Measurements from ENCODE around the gene FAM222B. TPM values are rescaled to one million over a fixed set of nuclear protein-coding genes. Genes with fewer than 3 reads are reported as not detected.
"Not testable (repeated sequence)": the region's sequence is repeated elsewhere in the genome, so short reads cannot be mapped to it uniquely, and the experiment has no call there.

The FAM222B gene, protein sequence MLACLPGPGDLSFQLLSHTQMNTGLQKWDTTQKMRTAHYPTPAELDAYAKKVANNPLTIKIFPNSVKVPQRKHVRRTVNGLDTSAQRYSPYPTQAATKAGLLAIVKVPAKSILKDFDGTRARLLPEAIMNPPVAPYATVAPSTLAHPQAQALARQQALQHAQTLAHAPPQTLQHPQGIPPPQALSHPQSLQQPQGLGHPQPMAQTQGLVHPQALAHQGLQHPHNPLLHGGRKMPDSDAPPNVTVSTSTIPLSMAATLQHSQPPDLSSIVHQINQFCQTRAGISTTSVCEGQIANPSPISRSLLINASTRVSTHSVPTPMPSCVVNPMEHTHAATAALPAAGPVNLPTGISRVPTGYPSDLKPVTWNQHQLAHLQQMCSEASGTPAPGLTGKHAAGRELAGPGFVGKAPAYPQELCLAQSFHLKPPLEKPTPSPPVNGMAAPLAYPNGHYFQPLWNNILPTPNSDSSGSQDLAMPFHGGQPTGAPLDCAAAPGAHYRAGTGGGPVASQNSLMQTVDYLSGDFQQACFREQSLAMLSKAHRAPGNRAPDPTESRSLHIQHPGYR
- total RNA-seq (2014; rRNA removed; shearing (Covaris generic)), result 4.4 and 11.9 TPM in 2 replicates
- polyA plus RNA-seq (2015; cell fraction: cytosol; rRNA removed), result 15.4 and 16.1 TPM in 2 replicates
- polyA plus RNA-seq (2015; cell fraction: nucleus; rRNA removed), result 6.5 and 10.9 TPM in 2 replicates

DNA sequence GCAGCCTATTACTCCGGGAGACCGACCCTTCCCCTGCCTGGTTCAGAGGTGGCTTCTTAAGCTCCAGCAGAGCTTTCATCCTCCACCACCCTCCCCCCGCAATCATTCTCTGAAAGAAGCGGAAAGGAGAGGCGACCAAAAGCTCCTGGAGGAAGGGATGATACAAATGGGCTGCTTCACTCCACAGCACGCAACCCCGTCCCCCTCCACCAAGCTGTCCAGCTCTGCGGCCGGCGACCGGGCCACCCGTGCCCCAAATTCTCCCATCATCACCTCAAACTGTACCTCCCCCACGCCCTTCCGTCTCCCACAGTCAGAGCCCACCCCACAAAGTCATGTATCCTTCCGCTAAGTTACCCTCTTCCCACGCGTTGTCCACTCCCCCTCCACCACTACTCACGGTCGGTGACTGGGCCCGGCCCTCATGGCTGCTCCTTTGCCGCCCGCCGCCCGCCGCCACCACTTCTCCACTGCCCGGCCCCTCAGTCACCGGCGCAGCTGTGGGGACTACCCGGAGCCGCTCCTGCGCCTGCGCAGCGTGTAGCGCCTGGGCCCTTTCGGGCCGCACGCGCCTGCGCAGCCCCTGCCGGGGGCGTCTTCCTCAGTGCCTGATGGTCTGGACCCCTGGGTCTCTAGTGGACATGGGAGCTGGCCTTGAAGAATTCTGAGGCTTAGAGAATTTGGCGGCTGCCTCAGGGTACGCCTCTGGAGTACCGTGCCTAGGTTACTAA lies at the start of gene FAM222B:
Gene FAM222B (minus strand): TSS at position 509 of the 731 bp plus-strand sequence. CDS start 76,123 bp downstream, outside the sequence.
- peak; percentile 77 for DNase-seq (ENCODE audit: low read depth)

DNA sequence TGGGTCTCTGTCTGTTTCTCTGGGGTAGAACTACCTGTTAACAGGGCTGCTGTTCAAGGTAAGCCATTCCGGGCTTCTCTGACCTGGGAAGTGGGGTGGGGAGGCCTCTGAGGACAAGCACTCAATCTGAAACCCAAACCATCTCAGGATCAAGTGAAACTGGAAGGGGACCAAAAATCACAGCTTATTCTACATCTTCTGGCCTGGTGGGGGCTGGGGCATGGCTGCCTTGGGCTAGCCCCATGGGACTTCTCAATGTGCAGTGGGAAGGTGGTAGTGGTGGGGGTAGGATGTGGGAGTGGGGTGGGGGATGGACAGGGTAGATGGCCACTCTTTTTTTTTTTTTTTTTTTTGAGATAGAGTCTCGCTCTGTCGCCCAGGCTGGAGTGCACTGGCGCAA lies 49.4 kb upstream of the FAM222B start:
- DNase-seq (ENCODE audit: low read depth), result no peak

DNA sequence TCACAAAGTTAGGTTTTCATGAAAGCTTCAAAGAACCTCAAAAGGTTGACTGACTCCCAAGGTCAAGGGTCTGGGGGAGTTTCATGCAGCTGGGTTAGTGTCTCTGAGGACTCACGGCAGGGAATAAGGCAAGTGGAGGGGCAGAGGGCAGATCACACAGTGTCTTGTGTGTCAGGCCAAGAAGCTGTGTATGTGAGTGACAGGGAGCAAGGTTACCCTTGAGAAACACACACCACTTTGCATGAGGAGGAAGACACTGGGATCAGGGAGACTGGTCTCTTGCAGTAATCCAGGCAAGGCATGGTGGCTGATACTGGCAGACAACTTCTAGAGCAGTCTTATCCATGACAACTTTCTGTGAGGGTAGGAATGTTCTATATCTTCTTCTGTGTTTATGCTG lies 48.6 kb upstream of the FAM222B start:
- DNase-seq (ENCODE audit: low read depth), result no peak

DNA sequence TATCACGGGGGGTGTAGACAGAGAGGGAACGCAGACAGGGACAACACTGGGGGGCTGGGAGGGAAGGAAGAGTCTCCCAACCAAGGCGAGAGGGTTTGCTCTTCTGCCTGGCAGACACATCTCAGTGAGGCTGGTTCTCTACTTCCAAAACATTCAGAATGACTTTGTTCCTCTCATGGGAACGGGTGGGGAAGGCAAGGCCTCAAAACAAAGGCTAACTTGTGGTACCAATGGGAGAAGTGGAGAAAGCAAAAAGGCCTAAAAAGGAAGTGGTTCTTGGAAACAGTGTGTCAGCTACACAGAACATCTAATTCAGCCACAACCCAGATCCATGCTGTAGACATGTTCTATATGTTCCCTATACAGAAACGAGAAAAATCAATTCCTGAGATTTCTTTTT lies 47.4 kb upstream of the FAM222B start:
- no peak for DNase-seq (ENCODE audit: low read depth)

DNA sequence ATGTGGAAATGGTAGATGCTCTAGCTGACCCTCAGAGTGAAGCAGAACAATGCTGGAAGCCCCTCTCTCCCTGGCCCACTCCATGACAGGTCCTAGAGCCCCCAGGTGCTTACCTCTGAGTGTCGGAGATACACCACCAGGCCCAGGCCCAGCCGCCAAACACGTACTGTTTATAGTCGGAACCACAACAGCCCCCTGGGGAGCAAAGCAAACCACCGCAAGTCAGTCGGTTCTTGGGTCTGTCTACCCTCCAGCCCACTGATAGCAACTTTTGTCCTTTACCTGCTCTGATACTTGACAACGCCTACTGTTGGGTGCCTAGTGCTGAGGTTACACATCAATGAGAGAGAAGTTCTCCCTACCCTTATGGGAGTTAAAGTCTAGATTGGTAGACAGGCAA lies 46.2 kb upstream of the FAM222B start:
- DNase-seq (ENCODE audit: low read depth), result no peak

DNA sequence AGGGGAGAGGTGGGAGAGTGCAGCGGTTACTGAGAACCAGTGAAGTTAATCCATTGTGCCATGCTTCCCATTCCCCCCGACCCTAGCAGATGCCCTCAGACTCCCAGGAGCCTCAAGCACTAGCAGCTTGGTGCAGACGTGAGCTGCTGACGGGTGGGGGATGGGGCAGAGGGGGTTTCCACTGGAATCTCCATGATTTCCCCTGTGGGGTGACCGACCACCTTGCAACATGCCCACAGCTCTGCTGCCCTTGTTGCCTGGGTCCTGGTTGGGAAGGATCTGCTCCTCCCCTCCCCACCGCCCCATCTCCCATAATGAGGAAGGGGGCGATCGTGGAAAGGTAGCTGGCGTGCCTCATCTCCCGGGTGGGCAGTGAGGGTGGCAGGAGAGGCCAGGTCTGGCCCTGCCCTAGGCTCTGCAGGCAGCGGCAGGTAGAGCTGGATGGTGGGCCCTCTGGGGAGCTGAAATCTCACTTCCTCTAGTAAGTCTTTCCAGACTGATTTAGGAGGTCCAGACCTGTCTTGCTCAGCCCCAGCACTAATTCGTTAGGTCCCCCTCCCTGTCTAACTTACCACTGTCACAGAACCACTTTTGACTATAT lies 45.4 kb upstream of the FAM222B start:
- DNase-seq (ENCODE audit: low read depth), result no peak

DNA sequence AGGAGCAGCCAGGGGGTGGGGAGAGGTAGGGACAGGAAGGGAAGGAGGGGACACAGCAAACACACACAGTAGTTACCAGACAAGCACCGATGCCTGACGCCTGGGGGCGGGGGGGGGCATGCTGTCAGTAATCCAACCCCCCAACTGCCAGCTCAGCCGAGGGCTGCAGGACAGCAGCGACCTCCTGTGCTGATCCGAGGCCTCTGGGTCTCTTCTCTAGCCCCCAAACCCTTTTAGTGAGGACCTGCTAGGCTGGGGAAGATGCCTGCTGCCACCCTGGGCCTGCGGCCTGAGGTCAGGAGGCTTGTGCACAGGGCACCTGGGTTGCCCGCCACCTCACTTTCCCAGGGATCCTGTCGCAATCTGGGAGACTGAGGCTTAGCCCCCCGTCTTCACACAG lies 43.4 kb upstream of the FAM222B start:
- DNase-seq (ENCODE audit: low read depth), result no peak

DNA sequence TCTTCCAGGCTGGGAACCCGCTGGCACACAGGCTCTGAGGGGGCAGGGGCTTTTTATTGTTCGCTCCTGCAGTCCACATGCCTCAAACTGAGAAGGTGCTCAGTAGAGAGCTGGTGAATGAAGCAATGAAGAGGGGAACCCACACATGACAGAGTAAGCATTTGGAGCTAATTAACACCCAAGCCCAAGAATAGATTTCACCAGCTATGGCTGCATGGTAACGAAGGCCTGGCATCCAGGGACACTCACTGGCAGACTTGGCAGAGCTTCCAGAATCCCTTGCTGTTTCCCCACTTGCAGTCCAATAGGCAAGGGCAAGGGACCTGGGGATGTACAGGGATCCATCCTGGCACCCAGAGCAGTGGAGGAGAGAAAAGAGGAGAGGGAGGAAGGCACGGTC lies 42.8 kb upstream of the FAM222B start:
- no peak for DNase-seq (ENCODE audit: low read depth)

DNA sequence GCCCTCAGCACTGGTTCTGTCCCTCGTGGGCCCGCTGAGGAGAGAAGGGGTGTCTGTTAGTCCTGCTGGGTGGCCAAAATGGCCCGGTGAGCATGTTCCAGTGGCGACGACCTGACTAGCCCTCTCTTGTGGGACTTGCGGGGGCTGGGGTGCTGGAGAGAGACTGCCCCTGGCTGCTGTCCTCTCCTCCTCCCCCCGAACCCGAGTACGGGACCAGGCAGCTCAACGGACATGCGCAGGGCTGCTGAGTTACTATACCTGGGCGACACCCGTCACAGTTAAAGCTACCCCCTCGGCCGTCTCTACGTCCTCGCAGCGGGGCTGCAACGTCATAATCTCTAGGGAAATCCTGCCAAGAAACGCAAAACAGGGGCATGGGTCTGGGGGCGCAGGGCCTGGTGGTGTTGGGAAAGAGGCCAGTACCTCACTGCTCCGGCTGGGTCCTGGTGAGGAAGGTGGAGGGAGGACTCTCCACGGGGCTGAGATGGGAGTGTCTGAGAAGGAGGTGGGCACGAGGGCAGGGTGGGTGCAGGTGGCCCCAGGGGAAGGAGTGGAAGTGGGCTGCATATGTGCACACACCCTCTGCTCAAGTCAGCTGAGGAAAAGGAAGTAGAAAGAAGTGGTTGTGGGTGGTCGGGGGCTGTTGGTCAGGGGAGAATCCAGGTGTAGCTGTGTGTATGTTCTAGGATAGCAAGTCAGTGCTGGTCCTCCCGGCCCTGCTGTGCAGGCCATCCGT lies 41.5 kb upstream of the FAM222B start:
- DNase-seq (ENCODE audit: low read depth), result no peak

DNA sequence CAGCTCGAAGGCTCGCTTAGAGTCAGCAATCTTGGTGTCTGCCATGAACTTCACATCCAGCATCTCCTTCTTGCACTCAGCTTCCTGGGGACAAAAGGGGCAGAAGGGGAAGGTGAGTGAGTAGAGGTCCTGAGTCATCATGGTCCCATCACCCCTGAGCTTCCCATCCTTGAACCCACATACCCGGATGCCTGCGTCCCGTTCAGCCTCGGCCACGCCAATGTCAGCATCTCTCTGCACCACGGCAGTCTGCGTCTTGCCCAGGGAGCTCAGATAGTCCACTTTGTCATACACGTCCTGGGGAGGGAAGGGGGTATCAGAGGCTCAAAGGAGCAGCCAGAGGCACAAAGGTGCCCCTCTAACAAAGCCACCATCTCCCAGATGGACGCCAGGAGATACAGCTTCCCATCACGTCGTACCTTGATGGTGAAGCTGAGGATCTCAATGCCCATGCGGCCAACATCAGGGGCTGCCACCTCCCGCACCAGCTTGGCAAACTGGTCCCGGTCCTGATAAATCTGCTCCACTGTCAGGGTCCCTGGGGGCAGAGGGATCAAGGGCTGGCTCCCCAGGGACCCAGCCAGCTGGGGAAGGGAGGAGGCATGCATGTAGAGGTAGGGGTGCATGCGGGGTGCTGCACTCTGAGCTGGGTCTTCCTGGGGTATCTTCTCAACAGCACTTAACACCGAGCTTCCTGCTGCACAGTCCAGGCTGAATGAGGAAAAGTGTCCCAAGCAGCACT lies 39.7 kb upstream of the FAM222B start:
- DNase-seq (ENCODE audit: low read depth), result no peak

DNA sequence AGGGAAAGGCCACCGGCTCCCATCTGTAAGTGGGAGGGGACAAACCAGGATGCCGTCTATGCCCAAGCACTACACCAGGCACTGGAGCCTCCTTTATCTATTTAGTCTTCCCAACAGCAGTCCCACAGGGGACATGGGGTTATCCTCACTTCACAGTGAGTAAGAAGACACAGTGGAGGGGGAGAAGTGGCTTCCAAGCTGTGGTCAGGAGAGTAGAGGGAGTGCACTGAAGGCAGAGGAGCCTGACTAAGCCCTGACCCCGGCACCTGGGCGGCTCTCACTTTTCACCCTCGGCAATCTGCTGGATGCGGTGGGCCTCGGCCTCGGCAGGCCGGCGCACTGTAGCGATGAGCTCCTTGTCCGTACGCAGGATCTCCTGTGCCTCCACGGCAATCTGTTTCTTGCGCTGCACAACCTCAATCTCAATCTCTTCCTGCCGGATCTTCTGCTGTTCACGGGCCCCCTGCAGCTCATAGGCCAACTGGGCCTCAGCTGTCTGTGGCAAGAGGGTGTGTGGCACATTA lies 39.0 kb upstream of the FAM222B start:
- DNase-seq (ENCODE audit: low read depth), result no peak

DNA sequence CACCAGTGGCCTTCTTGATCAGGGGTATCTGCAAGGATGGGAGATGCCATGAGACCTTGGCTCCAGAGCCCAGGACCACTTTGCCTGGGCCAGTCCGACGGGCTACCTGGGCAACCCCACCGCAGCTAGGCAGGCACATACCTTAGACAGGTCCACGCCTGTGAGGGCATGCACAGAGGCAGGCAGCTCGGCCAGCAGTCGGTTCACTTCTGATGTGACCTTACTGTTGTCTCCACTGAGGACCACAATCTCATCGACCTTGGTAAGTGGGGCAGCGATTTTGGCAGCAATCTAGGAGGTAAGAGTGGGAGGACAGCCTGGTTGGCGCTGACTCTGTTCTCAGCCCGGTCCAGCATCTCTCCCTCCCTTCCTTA lies 38.0 kb upstream of the FAM222B start:
- DNase-seq (ENCODE audit: low read depth), result no peak

DNA sequence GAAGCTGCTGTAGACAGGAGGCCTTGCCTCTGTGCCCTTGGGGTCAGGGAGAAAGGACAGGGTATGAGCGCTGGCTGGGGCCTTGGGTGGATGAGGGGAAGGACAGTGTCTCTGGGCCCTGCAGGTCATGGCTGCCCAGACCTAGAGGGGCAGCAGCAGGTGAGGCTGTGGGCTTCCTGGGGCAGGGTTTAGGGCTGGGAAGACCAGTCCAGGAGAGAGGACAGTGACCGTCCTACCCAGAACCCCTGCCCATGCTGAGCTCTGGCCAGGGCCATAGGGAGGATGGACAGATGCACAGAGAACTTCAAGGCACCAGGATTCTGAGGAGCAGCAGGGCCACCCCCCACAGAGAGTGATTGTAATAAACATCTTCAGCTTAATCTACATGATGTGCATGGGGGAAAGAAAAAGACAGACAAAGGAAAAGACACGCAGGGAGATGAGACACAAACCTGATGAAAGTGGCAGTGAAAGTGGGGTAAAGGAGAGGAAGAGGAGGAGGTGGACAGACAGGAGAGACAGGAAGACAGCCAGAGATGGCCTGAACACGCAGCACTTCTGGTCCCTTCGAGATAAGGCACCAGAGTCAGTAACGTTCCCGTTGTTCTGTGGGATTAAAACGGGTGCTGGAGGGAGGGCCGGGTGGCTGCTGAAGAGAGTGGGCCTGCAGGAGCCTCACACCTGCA lies 37.4 kb upstream of the FAM222B start:
- no peak for DNase-seq (ENCODE audit: low read depth)

DNA sequence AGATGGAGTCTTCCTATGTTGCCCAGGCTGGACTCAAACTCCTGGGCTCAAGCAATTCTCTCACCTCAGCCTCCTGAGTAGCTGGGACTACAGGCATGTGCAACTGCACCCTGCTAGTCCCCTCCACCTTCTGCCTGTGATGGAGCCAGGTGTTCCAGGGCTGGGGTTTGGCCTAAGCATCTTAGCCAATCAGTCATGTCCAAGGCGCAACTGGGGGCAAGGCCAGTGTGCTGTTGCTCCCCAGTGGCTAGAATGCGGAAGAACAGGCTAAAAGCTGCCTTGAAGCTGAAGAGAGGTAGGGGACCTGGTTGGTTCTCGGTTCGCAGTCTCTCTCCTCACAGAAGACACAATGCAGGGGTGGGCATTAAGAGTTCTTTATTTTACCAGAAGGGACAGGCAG lies 36.4 kb upstream of the FAM222B start:
- DNase-seq (ENCODE audit: low read depth), result no peak

DNA sequence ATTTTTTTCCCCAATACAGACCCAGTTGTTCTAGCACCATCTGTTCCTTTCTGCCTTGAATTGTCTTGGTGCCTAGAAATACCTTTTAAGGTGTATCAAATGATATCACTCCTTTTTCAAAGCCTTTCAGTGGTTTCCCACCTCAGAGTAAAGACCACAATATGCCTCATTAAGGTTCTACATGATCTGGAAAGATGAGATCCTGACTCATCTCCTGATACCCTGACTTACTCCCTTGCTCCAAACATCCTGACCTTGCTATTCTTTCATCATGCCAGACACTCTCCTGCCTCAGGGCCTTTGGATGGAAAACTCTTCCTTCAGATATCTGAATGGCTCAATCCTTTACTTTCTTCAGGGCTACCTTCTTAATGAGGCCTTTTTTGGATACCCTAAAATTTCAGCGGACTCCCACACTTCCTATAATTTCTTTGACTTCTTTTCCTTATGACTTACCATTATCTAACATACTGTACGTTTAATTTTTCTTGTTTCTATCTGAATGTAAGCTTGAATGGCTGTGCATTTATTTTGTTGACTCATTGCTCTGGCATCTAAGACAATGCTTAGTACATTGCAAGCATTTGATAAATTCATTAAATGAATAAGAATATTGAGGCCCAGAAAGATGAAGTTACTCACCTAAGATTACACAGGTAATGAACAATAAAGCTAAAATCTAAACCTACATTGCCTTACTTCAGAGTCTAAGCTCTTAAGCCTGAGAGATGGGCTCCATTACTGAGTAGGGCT lies 35.7 kb upstream of the FAM222B start:
- peak; percentile 34 for DNase-seq (ENCODE audit: low read depth)

DNA sequence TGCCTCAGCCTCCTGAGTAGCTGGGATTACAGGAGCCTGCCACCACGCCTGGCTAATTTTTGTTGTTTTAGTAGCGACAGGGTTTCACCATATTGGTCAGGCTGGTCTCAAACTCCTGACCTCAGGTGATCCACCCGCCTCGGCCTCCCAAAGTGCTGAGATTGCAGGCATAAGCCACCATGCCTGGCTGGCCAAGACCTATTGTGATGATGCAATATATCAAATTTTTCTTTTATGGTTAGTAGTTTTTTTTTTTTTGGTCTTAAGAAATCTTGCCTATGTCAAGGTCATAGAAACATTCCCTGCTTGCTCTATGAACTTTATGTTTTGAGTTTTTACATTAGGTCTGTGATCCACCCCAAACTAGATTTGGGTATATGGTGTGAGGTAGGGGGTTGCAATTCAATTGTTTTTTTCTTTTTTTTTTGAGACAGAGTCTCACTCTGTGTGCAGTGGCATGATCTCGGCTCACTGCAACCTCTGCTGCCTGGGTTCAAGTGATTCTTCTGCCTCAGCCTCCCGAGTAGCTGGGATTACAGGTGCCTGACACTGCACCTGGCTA lies 34.6 kb upstream of the FAM222B start:
- DNase-seq (ENCODE audit: low read depth), result not testable (repeated sequence)

DNA sequence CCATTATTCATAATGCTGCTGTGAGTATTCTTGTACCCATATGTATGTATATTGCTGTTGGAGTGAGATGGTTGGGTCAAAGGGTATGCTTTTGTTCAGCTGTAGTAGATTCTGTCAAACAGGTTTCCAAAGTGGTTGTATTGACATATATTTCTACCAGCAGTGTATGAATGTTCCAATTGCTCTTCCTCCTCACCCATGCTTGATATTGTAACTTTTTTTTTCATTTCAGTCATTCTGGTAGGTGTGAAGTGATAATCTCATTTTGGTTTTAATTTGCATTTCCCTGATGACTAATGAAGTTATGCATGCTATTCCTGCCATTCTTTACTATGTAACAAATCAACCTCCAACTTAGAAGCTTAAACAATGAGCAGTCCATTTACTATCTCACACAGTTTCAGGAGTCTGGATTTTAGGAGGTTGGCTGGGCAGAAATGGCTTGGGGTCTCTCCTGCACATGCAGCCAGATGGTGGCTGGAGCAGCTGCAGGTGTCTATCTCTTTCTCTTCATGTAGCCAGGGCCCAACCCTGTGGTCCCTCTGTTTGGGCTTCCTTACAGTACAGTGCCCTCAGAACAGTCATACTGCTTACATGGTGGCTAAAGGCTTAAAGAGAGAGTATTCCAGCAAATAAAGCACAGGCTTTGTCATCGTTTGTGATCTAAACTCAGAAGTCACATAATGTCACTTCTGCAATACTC lies 33.4 kb upstream of the FAM222B start:
- DNase-seq (ENCODE audit: low read depth), result no peak

DNA sequence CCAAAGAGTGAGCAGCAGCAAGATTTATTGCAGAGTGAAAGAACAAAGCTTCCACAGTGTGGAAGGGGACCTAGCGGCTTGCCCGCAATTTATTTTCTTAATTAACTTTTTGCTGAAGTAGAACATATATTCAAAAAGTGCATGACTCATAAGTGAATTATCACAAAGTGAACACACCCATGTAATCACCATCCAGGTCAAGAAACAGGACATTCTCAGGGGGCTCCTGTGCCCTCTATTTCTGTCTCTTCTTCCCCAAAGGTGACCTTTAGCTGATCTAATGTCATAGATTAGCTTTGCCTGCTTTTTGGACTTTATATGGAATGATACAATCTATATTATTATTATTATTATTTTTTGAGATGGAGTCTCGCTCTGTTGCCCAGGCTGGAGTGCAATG lies 32.2 kb upstream of the FAM222B start:
- no peak for DNase-seq (ENCODE audit: low read depth)

Measured in HT1080 (cell line).